HG03558 (cell line): ENCODE data around the gene NEURL4.
"Not testable (repeated sequence)": the region's sequence is repeated elsewhere in the genome, so short reads cannot be mapped to it uniquely, and the experiment has no call there.

ENCODE experiments used
- ATAC-seq: cut with Tn5 transposase; IDR thresholded peaks from one replicate; pipeline ENCODE4 v1.9.1; 2021; ENCODE audit warnings: moderate number of reproducible peaks; ENCODE audit not compliant: unreplicated experiment; ENCODE audit errors: extremely low read depth

NEURL4 gene

GRCh38 chr17:7348478-7349242 is 19.5 kb upstream of the NEURL4 start:
- ATAC-seq, result no peak

- ATAC-seq, result no peak
Measured at GRCh38 chr17:7347630-7348477, 18.7 kb upstream of the NEURL4 start.

DNA sequence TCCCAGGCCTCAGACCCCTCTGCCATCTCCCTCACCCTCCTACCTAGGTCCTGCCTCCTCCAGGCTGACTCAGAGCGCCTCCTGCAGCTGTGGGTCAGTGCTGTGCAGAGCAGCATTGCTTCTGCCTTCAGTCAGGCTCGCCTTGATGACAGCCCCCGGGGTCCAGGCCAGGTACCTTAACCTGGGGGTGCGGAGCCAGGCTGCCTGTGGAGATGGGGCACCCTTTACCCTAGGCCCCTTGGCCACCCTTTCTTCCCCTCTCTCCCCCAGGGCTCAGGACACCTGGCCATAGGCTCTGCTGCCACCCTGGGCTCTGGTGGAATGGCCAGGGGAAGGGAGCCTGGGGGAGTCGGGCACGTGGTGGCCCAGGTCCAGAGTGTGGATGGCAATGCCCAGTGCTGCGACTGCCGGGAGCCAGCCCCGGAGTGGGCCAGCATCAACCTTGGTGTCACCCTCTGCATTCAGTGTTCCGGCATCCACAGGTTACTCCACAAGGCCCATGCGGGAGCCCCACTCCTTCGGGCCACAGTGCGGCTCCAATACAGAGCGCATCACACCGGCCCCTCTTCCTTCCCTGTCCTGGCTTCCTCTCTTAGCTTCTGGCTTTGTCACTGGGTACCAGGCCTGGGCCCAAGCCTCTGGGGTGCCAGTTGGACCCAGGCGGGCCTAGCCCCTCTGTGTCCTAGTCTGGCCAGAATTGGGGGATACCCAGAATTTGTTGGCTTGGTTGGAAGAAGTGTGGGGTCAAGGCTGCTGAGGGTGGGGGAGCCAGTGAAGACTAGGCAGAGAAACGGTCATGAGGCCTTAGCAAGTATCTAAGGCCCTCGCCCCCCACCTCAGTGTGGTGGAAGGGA is 17.9 kb upstream of the NEURL4 start:
- no peak for ATAC-seq

GRCh38 chr17:7343250-7343649 is 14.1 kb upstream of the NEURL4 start:
- ATAC-seq, result no peak

DNA sequence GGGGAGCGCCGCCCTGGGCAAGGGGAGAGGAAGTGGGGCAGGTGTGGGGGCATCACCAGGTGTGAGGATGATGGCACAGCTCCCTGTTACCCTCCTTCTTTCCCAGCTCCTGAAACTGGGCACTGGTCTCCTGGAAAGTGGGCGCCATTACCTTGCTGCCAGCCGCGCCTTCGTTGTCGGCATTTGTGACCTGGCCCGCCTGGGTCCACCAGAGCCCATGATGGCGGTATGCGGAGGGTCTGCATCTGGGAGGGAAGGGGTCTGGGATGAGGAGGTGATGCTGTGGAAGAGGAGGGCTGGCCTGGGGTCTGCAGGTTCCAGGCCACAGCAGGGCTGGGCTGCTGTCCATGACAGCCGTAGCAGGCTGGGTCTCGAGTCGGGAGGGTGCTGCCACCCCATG is 12.7 kb upstream of the NEURL4 start:
- ATAC-seq, result no peak

DNA sequence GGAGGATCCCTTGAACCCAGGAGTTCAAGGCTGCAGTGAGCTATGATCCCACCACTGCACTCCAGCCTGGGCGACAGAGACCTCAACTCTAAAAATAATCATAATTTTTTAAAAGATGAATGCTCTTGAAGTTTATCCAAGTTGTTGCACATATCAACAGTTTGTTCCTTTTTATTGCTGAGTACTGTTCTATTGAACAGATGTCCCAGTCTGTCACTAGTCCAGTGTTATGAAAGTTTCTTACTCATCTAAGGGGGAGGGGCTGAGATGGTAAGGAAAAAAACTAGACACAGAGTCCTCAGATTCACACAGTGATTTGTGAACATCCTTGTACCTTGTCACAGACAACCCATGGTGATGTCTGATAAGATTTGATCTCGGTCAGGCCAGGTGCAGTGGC is 11.0 kb upstream of the NEURL4 start:
- ATAC-seq, result no peak

DNA sequence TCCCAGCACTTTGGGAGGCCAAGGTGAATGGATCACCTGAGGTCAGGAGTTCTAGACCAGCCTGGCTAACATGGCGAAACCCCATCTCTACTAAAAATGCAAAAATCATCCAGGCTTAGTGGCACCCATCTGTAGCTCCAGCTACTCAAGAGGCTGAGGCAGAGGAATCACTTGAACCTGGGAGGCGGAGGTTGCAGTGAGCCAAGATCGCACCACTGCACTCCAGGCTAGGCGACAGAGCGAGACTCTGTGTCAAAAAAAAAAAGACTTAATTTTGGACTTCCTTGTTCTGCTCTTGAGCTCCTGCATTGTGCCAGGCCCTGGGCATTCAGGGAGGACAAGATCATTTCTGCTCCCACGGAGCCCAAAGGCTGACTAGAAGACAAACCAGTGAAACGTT is 8.5 kb upstream of the NEURL4 start:
- not testable (repeated sequence) for ATAC-seq

DNA sequence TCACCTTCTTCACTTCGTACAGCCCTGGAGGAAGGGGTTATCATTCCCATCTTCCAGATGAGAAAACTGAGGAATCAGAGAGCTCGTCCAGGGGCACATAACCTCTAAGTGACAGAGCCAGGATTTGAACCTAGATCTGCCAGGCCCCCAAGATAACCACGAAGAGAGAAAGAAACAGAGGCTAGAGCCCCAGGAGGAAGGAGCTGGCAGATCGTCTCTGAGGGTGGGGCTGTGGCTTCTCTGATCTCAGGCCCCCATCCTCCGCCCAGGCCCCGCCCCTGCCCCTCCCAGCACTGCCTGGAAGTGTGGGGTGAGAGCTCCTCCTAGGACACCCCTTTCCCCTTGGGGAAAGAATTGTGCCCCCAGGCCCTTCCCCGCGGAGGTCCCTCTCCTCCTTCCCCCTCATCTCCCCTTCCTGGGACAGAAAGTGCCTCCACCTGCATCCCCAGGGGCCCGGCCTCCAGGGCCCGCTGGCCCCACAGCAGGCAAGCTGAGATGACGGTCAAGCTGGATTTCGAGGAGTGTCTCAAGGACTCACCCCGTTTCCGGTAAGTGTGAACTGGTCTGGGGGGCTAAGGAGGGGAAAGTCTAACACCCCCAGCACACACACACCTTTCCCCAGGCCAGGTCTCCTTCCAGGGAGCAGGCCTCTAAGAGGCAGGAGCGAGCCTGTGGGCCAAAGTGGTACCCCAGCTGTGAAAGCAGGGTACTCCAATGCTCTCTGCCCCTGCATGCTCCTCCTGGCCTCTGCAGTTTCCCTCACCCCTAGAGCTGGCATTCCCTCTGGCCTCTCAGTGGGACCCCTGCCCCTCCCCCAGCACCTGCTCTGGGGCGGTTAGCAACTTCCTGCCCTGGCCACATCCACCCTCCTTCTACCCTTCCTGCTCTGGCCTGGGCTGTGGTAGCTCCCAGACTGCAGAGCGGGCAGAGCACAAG is 7.4 kb upstream of the NEURL4 start, which contains the start of gene ACAP1:
ACAP1 (plus strand) TSS at position 290 of the 936 bp plus-strand sequence; CDS start at position 496, 206 bp downstream.
- ATAC-seq, result no peak

DNA sequence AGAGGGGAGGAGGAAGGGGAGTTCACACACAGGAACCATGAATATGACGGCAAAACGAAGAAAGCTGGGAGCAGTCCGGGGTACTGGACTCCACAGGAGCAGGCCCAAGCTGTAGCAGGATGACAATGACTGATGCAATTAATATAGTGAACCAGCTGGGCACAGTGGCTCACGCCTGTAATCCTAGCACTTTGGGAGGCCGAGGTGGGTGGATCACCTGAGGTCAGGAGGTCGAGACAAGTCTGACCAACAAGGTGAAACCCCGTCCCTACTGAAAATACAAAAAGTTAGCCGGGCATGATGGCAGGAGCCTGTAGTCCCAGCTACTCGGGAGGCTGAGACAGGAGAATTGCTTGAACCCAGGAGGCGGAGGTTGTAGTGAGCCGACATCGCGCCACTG is 6.6 kb upstream of the NEURL4 start:
- ATAC-seq, result not testable (repeated sequence)

- ATAC-seq, result no peak
Measured at GRCh38 chr17:7334938-7335538, 5.9 kb upstream of the NEURL4 start.

GRCh38 chr17:7332600-7333069 is 3.5 kb upstream of the NEURL4 start:
- ATAC-seq, result not testable (repeated sequence)

DNA sequence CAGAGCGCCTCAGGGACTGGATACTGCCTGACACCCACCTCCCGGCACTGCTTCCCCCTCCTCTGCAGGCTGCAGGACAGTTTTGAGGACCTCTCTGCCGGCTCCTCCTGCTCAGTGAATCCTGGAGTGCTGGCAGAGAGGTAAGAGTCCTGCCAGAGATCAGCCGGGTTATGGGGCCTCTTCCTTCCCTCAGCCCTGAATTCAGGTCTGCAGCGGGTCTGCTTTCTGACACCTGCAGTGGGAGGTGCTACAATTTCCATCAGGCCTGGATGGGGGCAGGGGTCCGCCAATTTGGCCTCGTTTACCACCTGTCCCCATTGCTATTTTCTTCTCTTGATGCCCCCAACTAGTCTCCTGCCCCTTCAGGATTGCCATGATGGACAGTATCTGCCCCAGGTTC is 3.0 kb upstream of the NEURL4 start:
- no peak for ATAC-seq

DNA sequence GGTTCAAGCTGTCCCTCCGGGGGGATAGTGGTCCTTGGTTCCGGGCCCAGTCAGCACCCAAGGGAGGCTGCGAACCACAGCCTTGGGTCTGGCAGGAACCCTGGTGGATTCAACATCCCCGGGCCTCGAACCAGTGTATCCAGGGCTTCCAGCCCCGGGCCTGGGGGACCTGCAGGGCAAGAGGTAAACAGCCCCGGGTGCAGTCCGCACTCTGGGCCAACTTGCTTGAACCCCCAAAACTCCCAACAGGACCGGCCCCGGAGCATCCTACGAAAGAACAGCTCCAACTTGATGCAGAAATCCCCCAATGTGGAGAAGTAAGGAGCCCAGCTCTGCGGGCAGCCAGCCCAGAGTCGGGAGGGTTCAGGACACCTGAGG is 1.5 kb upstream of the NEURL4 start:
- ATAC-seq, result no peak

GRCh38 chr17:7329997-7330637 is 982 bp upstream of the NEURL4 start:
- peak; percentile 6 for ATAC-seq

DNA sequence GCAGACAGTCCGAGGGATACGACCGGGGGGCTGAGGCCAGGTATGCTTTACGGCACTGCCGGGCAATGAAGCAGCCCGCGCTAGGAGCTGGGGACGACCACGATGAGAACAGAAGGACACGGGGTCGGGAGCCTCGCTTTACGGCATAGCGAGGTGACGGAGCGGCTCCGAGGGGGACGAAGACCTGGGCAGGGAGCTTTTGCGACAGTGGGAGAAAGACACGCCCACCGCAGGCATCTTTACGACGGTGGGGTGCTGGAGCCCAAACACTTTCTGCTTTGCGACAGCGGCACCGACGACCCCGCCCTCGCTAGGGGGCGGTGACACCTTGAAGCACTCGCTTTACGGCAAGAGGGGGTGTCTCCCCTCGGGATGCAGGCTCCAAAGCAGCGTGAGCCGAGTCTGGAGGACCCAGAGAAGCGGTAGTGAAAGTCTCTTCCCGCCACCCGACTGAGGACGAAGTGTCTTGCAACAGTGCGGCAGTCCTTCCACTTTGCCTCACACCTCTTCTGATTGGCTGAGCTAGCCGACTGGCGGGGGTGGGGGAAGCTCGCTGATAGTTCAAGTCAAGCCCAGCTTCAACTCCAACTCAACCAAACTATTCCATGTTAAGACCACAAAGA is 350 bp upstream of the NEURL4 start:
- peak; percentile 36 for ATAC-seq

- ATAC-seq, result no peak
Measured at GRCh38 chr17:7328009-7328408, 1.1 kb downstream of the NEURL4 start.

GRCh38 chr17:7327501-7327900 is 1.6 kb downstream of the NEURL4 start:
- no peak for ATAC-seq

DNA sequence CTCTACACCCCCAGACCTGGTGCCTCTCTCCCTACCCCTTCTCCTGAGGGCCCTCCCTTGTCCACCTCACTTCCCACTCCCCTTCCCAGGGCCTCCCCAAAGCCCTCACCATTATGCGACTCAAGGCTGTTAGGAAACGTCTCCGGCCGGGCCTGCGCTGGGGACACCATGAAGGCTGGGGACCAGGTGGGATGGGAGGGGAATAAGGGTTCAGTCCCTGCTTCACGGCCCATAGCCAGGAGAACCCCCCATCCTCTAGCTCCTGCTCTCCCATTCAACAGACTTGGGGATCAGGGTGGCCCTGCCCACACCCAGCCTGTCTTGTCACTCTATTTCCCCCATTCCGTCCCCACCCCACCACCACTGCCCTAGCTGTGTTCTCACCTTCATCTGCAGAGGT is 2.1 kb downstream of the NEURL4 start:
- ATAC-seq, result no peak
